Epithelial cell of proximal tubule (primary cell): ENCODE results near the gene ARAF. TPM values are rescaled to one million over a fixed set of nuclear protein-coding genes. Genes with fewer than 3 reads are reported as not detected.
"Not testable (repeated sequence)": the region's sequence is repeated elsewhere in the genome, so short reads cannot be mapped to it uniquely, and the experiment has no call there.

ENCODE experiments used
- DNase-seq: peaks from one replicate; pipeline ENCODE4 v3.0.0-alpha.2; 2011; ENCODE audit warnings: low read depth
- H3K4me3 ChIP-seq: 2 replicates; pipeline ENCODE4 v1.5.1; 2011; ENCODE audit warnings: low read depth, mild to moderate bottlenecking, low read length
- CTCF ChIP-seq: conservative IDR thresholded peaks from 2 replicates; pipeline ENCODE4 v1.5.1; 2012; ENCODE audit warnings: low read depth, mild to moderate bottlenecking, low read length
- total RNA-seq: library from RNA; depleted of rRNA; stranded (reverse); fragments of >200 nt; gene quantifications from 2 replicates; pipeline ENCODE4 v1.2.3, GENCODE V29; 2015

The ARAF gene
- total RNA-seq, 1 donor from 2014 or later = 31.5 TPM

GRCh38 chrX:47596256-47596655, 35.3 kb downstream of the ARAF start:
- TF ChIP-seq CTCF = no peak
- no peak overlapping the region for H3K4me3 ChIP-seq
- DNase-seq = no peak

DNA sequence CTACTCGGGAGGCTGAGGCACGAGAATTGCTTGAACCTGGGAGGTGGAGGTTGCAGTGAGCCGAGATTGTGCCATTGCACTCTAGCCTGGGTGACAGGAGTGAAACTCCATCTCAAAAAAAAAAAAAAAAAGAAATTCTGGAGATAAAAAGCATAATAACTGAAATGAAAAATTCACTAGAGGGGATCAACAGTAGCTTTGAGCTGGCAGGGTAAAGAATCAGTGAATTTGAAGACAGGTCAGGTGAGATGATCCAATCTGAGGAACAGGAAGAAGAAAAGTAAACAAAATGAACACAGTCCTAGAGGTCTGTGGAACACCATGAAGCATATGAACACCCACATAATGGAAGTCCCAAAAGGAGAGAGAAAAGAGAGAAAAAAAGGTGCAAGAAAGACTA, 36.2 kb downstream of the ARAF start:
- no peak for DNase-seq
- no peak for TF ChIP-seq CTCF
- H3K4me3 ChIP-seq = no peak overlapping the region

- not testable (repeated sequence) for DNase-seq, H3K4me3 ChIP-seq
Observed at GRCh38 chrX:47603125-47603524, 42.1 kb downstream of the ARAF start.

DNA sequence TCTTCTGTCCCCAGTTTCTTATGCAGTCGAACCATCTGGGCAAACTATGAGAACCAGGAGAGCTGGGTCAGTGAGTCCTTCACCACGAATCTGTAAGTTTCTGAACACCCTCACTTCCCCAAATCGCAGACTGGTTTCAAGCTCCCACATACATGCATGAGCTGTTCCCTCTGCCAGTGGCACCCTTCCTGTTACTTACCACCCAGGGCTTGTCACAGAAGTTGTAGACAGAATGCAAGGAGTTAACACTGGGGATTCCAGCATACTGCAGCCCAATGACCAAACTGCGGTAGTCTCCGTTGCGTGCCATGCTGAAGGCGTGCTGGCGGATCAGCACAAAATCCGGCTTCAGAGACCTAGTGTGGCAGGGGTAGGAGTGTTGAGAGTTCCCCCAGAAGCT, 44.0 kb downstream of the ARAF start:
- DNase-seq = no peak
- no peak for TF ChIP-seq CTCF
- no peak overlapping the region for H3K4me3 ChIP-seq

DNA sequence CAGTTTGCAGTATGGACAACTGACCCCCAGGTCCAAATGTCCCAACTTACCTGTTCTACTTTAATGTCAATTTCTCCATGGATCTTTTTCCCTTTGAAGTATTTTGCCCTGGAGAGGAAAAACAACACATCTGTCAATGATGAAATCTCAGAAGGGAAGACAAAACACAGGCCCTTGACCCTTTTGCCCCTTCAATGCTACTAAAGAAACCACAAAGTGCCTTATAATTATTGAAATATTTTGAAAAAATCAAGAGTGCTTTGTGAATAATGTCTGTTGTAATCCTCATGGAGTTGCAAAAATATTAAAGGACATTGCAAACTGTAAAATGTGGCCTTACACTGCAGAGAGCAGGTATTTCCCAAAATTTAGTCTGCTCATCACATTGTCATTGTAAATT, 46.1 kb downstream of the ARAF start:
- no peak overlapping the region for H3K4me3 ChIP-seq
- no peak for TF ChIP-seq CTCF
- DNase-seq = no peak

GRCh38 chrX:47608130-47608810, 47.3 kb downstream of the ARAF start:
- H3K4me3 ChIP-seq = no peak overlapping the region
- TF ChIP-seq CTCF = no peak
- no peak for DNase-seq

DNA sequence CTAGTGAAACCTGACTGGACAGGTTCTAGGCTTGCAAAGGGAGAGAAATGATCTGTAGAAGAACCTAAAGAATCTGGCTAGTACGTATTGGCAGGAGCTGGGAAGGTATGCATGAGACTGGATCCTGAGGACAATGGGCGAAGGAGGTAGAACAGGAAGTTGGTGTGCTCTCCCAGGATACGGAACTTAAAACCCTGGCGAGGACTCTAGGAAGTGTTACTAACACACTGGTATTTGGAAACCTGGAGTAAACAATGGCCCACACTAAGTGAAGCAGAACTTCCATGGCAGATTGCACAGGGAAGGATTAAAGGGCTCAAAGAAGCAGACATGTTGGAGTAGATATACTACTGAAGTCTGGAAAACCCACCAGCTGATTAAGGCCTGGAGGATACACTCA, 49.5 kb downstream of the ARAF start:
- H3K4me3 ChIP-seq = no peak overlapping the region
- no peak for DNase-seq
- no peak for TF ChIP-seq CTCF

GRCh38 chrX:47611489-47611888, 50.5 kb downstream of the ARAF start:
- no peak for TF ChIP-seq CTCF
- H3K4me3 ChIP-seq = no peak overlapping the region

More at GRCh38 chrX:47611489-47611888, 50.5 kb downstream of the ARAF start:
- DNase-seq = no peak
